ENCODE data around the gene CNOT2. TPM values are rescaled to one million over a fixed set of nuclear protein-coding genes. Genes with fewer than 3 reads are reported as not detected.

Gene CNOT2
- total RNA-seq, 3 donors from 2014 or later = 80.3 to 86.2 (median 81.0) TPM

GRCh38 chr12:70236990-70237389, 6.2 kb upstream of the CNOT2 start:
- intact Hi-C loops (cut with DNase I, micrococcal nuclease) = no loop called here
- no peak for TF ChIP-seq CTCF (IDR thresholded peaks at IDR 0.05)
- ATAC-seq (peak; percentile 56), DNase-seq (no peak)
- Histone ChIP-seq H3K36me3 (ENCODE audit: low read depth) (no peaks in the 10 kb centered on the region), H3K9me3 (no peaks in the 10 kb centered on the region), H3K4me3 (no peak overlapping the region), H3K4me1 (ENCODE audit: low read depth) (peaks cover 5% of the 10 kb centered on the region)

- ATAC-seq (no peak), DNase-seq (no peak)
- Histone ChIP-seq H3K4me1 (ENCODE audit: low read depth) (peaks cover 20% of the 10 kb centered on the region), H3K4me3 (no peak overlapping the region), H3K36me3 (ENCODE audit: low read depth) (no peaks in the 10 kb centered on the region), H3K9me3 (no peaks in the 10 kb centered on the region)
- intact Hi-C loops (cut with DNase I, micrococcal nuclease) = loop anchor here in 1 of 2 donors (10.0 kb wide), 1 partner anchor 124 kb away; the partner anchor contains the start of gene KCNMB4
- no peak for TF ChIP-seq CTCF (IDR thresholded peaks at IDR 0.05)
Observed at GRCh38 chr12:70240673-70241072, 2.6 kb upstream of the CNOT2 start.

DNA sequence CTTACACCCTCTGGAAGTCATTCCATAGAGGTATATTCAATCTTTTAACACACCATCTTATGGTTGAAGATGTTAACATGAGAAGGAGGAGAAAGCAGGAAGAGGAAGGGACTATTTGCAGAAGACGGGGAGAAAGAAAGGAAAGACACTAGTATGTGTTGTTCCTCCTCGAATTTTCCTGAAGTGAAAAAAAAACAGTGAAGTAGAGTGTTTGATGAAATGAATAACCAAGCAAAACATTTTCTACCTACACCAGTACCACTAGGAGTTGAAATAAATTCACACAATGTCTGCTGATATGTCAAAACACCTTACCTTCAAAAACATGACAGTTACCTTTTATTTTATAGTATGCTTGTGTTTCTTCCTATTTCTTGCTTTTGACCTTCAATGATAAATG, 1.4 kb upstream of the CNOT2 start:
- Histone ChIP-seq H3K4me1 (ENCODE audit: low read depth) (peaks cover 32% of the 10 kb centered on the region), H3K4me3 (no peak overlapping the region), H3K36me3 (ENCODE audit: low read depth) (no peaks in the 10 kb centered on the region), H3K9me3 (no peaks in the 10 kb centered on the region)
- intact Hi-C loops (cut with DNase I, micrococcal nuclease) = loop anchor here in 1 of 2 donors (10.0 kb wide), 1 partner anchor 123 kb away; the partner anchor contains the start of gene KCNMB4
- ATAC-seq (no peak), DNase-seq (no peak)
- no peak for TF ChIP-seq CTCF (IDR thresholded peaks at IDR 0.05)

GRCh38 chr12:70243510-70244371, 508 bp downstream of the CNOT2 start:
- Histone ChIP-seq H3K4me3 (peak overlapping the region; percentile 76), H3K4me1 (ENCODE audit: low read depth) (peaks cover 46% of the 10 kb centered on the region), H3K9me3 (no peaks in the 10 kb centered on the region), H3K36me3 (ENCODE audit: low read depth) (no peaks in the 10 kb centered on the region)
- no peak for TF ChIP-seq CTCF (IDR thresholded peaks at IDR 0.05)
- DNase-seq (peak; percentile 69 to 83 (median 77)), ATAC-seq (peak; percentile 79)
- intact Hi-C loops (cut with DNase I, micrococcal nuclease) = loop anchor here in 1 of 2 donors (10.0 kb wide), 1 partner anchor 121 kb away; the partner anchor contains the start of gene KCNMB4

DNA sequence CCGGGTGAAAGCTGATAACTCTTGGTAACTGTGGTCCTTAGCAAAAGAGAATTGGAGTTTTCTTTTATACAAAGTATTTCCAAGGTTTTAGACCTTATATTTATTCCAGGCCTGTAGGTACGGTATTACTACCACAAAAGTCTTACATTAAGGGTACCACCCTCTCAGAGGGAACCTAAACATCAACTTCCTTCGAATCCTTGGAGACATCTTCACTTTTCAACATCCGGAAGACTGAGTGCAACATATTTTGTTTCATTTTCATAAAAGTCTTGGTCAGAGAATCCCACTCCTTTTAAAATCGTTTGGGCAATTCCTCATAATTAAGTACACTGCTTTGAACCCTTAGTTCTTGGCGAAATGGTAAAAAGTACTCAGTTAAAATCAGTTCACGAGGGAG, 1.2 kb downstream of the CNOT2 start:
- peak overlapping the region; percentile 76 for H3K4me3 ChIP-seq
- no peak for TF ChIP-seq CTCF (IDR thresholded peaks at IDR 0.05)
- H3K9me3 ChIP-seq = no peaks in the 10 kb centered on the region
- DNase-seq = no peak
- peaks cover 52% of the 10 kb centered on the region for H3K4me1 ChIP-seq (ENCODE audit: low read depth)
- H3K36me3 ChIP-seq (ENCODE audit: low read depth) = no peaks in the 10 kb centered on the region
- ATAC-seq = no peak
- intact Hi-C loops (cut with DNase I, micrococcal nuclease) = loop anchor here in 1 of 2 donors (10.0 kb wide), 1 partner anchor 120 kb away; the partner anchor contains the start of gene KCNMB4

All from mucosa of descending colon (tissue), 3 donors.